ENCODE data around the gene FBXW4.

Gene FBXW4

DNA sequence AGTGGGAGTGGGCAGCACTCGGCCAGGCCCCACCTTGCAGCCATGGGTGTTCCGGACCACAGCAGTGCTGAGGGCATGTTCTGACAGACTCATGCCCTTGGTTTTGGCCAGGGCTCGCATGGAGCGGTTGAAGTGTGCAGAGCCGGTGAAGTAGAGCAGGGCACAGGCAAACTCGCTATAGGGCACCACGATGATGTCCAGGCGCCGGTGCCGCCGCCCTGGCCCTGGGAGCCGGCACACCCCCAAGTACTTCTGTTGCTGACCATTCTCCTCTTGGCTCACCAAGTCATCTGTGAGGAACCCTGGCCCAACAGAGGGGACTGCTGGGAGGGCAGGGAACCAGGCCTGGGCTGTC lies 115.5 kb downstream of the FBXW4 start:
- no peak for DNase-seq

DNA sequence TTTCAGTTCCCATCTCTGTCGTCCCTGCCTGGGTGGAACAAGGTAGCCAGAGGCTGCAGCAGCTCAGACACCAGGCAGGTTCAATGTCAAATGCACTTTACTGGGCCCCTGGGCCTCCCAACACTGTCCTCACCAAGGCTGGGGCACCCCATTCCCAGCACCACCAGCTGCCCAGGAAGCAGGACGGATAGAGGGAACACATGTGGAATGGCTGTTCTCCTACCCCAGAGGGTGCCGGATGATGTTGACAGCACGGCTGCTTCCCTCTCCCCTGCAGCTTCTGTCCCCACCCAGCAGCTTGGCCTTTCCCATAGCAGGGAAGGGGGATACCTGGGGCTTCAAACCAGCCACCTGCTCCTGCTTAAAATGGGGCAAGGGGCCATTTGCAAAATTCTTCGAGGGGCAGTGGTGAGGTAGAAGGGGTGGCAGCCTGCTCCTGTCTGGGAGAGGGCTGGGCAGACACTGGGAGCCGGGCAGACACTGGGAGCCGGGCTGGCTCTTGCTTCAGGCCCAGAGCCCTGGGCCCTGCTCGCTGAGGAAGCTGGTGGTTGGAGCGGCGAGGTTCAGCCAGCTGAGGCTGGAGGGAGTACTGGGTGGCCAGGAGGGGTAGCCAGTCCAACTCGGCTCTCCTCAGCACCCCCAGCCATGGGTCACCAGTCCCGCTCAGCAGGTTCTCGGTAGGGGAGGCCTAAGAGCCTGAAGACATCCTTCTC lies 116.0 kb downstream of the FBXW4 start:
- no peak for DNase-seq

DNA sequence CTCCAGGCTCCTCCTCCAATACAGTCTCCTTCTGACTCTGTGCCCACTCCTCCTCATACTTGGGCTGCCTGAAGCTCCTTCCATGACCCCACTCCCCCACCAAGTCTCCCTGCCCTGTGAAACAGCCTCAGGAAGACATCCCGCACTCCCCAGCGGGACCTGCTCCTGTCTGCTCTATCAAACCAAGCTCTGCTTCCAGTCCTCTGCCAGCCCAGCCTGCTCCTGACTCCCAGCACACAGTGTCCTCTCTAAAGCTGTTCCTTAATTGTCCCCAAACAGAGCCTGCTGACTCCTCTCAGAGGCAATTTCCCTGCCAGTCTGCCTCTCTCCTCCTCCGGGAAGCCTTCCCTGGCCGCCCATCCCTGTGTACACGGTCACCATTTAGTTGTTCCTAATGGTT lies 116.8 kb downstream of the FBXW4 start:
- DNase-seq, result no peak

DNA sequence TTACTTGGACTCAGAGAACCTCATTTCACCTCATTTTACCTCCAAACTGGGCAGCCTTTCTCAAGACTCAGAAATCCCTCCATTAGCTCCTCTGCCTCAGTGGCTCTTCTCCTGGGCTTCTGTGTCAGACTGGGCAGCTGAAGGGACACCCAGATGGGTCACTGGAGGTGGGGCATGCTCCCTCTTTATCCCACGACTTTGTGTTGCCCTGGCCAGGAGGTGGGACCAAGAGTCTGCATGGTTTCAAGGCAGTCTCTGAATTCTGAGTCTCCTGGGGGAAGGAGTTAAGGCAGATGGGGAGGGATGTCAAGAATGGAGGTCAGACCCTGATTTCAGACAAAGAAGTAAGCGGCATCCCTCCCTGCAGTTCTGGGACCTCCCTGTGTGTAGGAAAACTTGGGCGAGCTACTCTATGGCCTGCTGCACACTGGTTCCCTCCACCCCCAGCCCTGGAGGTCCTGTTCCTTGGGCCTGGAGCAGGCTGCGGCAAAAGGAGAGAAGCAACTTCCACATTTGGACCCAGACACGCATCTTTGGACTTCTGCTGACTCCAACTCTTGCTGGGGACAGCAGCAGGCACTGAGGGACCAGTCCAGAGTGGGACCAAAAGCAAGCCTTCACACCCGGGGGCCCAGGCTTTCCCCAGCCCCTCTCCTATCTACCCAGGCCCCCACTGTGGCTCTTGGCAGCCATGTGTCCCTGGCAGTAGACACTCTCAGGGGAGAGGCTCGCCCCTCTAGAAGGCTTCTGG lies 117.7 kb downstream of the FBXW4 start:
- DNase-seq, result no peak

DNA sequence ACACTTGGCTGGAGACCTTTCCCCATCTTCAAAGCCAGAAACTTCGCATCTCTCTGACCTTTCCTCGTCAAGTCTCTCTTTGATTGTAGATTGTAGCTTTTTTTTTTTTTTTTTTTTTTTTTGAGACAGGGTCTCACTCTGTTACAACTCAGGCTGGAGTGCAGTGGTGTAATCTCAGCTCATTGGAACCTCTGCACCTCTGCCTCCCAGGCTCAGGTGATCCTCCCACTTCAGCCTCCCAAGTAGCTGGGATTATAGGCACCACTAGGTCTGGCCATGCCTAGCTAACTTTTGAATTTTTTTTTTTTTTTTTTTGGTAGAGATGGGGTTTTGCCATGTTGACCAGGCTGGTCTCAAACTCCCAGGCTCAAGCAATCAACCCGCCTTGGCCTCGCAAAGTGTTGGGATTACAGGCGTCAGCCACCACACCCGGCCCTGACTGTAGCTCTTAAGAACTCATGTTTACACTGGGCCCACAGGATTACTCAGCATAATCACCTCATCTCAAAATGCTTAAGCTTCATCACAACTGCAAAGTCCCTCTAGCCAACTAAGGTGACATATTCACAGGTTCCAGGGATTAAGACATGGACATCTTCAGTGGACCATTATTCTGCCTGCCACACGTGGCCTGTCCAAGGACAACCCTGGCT lies 118.6 kb downstream of the FBXW4 start:
- no peak for DNase-seq

DNA sequence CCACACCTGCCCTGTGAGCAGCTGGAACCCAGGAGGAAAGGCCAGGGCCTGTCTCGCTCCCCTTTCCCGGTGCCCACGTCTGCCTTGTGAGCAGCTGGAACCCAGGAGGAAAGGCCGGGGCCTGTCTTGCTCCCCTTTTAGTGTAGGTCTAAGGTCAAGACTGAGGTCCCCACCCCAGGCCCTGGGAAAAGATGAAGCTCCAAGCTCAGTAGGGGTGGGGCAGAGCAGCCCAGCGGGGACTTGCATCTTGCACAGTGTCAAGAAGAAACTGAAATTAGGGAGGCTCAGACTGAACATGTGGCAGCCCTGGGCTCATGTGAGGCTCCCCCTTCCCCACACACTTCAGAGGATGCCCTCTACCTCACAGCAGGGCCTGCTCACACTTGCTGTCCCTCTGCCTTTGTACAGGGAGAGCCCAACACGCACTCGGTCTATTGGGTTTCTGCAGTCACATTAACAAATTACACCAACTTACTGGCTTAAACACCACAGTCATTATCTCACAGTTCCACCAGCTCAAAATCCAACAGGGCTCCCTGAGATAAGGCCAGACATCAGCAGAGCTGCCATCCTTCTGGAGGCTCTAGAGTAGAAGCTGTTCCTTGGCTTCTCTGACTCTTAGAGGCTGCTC lies 119.3 kb downstream of the FBXW4 start:
- no peak for DNase-seq

DNA sequence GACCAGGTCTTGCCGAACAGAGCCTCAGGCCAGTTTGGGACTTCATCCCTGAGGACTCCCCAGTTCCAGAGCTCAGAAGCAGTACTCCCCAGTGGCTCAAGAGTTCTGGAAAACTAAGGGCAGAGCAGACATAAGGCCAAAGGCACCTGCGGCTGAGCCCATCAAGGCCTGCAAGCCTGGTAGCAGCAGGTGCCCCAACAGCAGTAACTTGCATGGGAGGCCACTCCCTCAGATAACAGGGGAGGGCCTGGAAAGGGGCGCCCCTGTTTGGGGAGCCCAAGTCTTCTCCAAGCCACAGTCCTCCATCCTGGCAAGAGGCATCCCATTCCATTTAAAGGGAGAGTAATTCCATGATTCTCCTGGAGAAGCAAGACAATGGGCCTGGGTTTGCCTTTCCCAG lies 119.9 kb downstream of the FBXW4 start:
- DNase-seq, result no peak

DNA sequence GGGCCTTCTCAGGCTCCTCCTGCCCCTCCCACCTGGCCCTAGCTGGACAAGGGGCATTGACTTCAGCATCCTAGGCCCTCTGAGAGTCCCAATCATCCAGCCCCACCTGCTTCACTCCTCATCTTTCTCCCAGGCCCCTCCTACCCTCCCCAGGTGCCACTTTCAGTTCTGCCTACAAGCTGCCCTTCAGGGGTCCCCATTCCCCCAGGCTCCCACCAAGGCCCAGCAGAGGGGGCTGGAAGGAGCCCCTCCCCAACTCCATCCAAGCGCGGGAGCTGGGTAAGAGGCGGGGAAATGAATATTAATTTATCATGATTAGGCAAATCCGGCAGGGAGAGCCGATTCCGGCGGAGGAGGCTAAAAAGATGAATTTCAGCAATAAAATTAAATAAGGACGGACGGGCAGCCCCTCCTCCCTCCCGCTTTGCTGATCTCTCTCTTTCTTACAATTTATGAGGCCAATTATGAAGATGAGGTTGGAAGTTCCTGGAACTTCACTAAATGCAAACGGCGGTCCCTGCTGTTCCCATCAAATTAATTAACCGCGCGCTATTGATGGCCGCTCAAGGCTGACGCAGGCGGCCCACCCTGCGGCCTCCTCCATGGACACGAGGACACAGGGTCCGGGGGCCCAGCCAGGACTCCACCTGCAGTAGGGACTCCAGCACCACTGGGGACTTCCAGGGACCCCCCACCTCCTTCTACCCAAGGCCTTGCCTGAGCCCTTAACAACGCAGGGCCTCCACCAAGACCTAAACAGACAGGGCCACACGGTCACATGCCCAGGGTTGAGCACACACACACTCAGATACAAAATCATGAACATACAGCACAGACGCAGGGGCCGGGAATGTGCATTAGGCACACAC lies 120.9 kb downstream of the FBXW4 start:
- DNase-seq, result no peak

DNA sequence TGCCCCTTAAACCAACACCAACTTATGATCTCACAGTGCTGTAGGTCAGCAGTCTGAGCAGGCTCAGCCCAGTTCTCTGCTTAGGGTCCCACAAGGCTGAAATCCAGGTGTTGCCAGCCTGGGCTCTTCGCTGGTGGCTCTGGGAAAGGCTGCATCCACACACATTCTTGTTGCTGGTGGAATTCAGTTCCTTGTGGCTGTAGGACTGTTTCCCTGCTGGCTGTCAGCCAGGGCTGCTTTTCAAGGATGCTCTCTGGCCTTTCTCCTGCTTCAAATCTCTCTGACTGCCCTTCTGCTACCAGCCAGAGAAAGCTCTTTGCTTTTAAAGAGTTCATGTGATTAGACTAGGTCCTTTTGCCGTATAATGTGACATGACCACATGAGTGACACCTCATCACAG lies 122.2 kb downstream of the FBXW4 start:
- DNase-seq, result no peak

DNA sequence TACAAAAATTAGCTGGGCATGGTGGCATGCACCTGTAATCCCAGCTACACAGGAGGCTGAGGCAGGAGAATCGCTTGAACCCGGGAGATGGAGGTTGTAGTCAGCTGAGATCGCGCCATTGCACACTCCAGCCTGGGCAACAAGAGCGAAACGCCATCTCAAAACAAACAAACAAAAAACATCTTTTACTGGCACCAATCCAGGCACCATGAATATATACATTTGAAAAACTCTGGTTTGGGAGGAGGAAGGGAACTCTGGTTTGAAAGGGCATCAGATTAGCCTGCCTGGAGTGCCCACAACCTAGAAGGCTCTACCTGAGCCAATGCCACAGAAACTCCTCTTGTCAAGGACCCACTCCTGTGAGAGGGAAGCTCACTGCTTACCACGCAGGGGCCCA lies 122.8 kb downstream of the FBXW4 start:
- no peak for DNase-seq

DNA sequence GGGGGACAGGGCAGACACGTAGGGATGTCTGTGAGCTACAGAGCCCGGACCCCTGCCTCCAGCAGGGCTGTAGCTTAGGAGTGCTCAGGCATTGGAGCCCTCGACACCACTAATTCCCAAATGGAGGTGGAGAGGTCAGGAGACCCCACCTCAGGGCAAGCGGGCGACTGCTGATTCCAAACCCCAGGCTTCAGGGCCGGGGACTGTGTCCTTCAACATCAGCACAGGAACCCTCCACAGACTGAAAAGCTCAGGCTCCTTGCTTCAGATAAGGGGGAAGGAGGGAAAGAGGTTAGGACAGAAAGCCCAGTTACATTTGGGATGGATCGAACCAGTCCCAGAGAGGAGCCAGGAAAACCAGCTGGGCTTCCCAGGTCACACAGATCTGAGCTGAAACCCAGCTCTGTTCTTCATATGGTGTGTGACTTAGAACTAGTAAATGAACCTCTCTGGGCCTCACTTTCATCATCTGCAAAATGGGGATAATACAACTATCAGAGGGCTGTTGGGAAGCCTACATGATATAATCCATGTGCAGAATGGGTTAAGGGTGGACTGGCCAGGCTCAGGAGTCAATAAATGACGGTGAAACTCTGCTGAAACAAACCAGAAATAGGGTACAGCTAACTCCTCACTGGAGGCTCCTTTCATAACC lies 123.6 kb downstream of the FBXW4 start:
- no peak for DNase-seq

DNA sequence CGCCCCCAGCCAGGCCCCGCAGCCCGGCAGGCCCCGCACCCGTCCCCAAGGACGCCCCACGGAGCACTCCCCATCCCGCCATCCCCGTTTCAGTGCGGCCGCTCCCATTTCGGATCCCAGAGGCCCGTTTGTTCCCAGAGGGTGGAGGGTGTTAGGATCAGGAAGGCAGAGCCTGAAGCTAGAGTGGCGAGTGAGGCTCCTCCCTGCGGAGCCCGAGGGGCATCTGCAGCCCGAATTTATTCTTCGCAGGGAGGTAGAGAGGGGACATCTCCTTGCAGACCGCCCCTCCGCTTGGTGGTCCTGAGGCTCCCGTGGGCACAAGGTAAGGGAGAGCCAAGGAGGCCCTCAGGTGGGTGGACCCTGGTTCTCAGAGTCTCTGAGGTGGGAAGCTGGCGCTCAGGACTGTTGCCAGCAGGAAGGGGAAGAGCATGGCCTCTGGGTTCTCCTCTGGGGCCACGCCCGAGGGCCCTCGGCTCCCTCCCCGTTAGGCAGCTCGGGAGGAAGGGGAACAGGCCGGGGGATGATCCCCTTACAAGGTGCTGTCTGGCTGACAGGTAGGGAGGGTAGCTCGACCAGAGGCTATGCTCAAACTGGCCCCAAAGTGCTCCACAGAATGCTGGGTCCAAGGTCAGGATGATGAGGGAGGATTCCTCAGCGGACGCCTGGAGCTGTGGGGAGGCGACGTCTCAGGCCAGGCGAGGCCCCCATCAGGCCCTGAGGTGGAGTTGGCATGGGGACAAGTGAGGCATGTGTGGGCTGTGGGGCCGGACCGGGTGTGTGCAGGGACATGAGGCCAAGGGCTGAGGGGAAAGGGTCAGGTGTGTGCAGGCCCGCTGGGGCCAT lies 124.3 kb downstream of the FBXW4 start:
- peak; percentile 37 to 50 for DNase-seq

DNA sequence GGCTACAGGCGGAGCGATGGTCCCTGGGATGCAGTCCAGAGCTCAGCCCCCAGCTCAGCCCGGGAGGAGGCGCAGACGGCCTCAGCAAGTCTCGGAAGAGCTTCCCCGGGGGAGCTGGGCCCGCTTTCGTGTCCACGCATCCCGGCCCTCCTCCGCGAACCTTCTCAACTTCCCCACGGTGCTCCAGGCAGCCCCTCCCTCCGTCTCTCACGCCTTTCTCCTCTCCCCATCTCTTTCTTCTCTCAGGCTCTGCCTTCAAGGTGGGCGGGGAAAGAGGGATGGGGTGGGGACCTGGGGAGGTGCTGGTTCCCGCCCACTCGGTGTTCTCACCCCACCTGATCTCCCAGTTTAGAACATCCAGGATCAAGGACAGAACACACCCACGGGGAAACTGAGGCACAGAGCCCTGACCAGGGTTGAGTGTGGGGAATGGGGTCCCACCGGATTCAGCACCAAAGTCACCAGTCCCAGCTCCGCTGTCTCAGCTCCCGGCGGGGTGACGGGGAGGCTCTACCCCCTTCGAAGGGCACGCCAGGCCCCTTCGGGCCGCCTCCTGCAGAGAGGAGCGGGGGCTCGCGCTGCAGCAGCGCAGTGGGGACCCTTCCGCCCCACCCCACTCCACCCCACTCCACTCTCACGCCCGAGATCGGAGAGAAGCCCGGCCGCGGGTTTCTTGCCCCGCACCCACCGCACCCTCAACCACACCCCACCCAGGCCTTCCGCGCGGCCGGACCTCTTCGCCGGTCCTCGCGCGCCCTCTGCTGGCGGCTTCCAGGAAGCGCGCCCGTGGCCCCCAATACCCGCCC lies 125.1 kb downstream of the FBXW4 start:
- DNase-seq, result peak; percentile 69 to 78

DNA sequence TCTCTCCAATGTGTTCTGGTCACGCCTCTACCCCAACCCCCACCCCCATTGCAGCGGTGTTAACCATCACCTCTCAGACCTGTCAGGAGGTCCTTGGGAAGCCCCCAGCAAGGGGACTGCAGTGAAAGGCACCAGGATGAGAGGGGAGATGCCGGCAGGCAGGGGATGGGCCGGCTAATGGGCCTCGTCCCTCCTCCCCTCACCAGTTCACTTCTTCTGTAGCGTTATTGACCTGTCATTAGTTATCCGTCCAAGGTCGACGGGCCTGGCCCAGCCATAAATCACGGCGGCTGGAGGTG lies 125.7 kb downstream of the FBXW4 start:
- no peak for DNase-seq

DNA sequence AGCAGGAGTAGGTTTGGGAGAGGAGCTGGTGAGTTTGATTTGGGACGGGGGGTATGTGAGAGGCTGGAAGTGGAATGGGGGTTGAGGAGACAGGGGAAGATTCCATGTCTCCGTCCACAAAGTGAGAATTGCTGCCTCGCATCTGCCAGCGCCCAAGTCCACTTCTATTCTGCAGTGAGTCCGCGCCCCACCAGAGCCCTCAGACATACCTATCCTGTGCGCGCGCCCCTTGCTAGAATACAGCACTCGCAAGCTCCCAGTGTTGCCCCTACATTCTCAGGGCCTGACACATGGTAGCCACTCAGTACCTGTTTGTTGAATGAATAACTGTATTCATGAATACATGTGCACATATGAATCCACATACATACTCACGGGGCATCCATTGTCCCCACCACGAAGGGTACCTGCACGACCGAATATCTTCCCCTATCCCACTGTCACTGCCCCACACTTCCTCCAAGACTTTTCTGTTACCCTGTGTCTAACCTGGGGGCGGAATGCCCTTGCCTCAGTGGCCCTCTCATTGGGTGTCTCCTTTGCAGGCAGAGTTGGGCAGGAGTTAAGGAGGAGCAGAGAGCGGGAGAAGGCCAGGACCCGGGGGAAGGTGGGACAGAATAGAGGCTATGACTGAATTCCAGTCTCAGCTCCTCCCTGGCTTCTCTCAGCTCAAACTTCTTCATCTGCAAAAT lies 126.8 kb downstream of the FBXW4 start:
- no peak for DNase-seq

DNA sequence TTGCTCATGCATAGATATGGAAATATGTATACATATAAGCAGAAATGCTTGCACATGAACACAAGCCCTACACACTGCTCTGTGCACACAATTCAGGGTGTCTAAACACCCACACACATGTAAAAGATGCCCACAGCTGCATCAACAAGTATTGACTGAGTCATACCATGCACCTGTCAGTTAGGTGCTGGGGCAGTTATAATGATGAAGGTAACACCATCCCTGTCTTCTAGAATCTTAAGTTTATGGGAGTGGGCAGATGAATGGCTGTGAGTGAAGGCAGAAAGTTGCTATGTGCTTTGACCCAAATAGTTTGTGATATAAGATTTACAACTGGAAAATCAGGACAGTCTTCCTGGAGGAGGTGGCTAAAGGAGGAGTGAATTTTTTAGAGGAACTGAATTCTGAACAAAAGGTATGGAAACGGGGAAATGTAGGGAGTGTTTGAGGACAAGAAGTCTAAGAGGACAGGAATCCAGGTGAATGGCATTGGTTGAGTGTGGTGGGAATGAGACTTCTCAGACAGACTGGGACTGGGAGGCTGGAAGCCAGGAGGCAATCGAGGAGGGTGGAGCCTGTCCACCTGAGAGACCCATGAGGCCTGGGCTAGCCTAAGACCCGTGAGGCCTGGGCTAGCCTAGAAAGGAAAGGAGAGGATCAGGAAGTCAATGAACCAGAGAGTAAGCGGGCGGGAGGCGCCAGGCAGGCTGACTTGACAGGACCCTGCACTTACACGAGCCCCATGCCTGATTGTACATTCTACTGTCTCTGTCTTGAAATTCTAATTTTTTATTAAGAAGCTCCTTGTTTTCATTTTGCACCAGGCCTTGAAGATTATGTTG lies 127.6 kb downstream of the FBXW4 start:
- DNase-seq, result no peak

DNA sequence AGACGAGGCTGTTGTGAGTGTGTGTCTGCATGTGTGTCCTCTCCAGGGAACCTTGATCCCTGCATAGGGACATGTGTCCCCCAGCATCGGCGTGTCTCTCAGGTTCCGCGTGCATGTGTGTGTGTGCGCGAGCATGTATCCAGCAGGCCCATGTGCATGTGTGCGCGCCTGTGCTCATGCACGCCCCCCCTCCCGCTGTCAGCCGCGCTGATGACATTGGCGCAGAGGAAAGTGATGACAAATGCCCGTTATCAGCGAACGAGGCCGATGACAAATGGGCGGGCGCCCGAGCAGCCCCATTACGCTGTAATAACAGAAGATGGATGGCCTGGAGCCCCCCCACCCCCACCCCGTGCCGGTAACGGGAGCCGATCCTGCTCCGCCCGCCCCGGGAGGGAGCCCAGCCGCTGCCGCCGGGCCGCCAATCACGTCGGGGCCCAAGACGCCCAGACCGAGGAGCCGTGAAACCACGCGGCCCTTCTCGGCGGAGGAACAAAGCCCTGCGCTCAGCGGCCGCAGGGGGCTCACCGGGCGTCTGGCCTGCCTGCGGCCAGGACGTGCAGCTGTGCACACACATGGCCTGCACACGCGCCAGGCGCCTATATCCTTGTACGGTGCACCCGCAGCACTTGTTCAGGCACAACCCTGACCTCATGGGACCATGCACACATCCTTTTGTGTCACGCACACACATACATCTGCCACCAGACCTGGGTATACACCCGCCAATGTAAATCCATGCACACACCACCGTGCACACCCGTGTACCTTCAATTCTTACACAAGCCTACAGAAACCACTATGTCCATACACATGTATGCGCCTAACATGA lies 128.4 kb downstream of the FBXW4 start:
- no peak for DNase-seq

DNA sequence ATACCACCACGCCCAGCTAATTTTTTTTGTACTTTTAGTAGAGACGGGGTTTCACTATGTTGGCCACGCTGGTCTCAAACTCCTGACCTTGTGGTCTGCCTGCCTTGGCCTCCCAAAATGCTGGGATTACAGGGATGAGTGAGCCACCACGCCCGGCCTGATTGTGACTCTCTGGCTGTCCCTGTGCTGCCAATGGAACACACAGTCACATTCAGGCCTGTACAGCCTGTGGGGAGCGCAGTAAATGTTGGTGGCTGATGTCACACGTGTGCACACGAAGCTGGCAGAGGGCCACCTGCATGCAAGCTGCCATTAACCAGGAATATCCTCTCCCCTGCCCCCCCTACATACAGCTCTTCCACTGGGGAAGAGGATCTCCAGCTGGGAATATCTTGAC lies 129.0 kb downstream of the FBXW4 start:
- DNase-seq, result no peak

Data from inflammatory macrophage (primary cell).